Caco-2 (cell line): Measurements from ENCODE around the gene LCE3B. TPM values are rescaled to one million over a fixed set of nuclear protein-coding genes. Genes with fewer than 3 reads are reported as not detected.

ENCODE experiments used
- BruUV-seq: library from RNA; stranded (reverse); fragments of 400-500 nt; replicated peaks from 2 replicates; lab custom pipeline; 2021; lab: Mats Ljungman, UMichigan
- CTCF ChIA-PET: fragments of 300-600 bp; sonication (Branson Sonifier 250); formaldehyde crosslinking; loops from one replicate; lab custom pipeline; 2022; ENCODE audit warnings: antibody characterized with exemption; lab: Charles Lee
- POLR2A ChIA-PET: fragments of 300-600 bp; sonication (Branson Sonifier 250); formaldehyde crosslinking; loops from one replicate; lab custom pipeline; 2022; ENCODE audit warnings: antibody characterized with exemption; lab: Charles Lee
- DNase-seq, 2 experiments: peaks; one replicate each; pipeline versions ENCODE4 v3.0.0 to v3.0.0-alpha.2; 2020 to 2022
- H3K27me3 ChIP-seq: replicated peaks from 2 replicates; pipeline ENCODE4 v1.6.0; 2011; ENCODE audit warnings: low read length; ENCODE audit not compliant: control insufficient read depth, insufficient read depth
- H3K36me3 ChIP-seq: 2 replicates; pipeline ENCODE4 v1.5.1; 2011; ENCODE audit warnings: low read length; ENCODE audit not compliant: control insufficient read depth, insufficient read depth
- H3K4me1 ChIP-seq: fragments of 250-450 bp; sonication (Bioruptor Pico); 2 replicates; pipeline ENCODE4 v1.5.1; 2020; ENCODE audit warnings: mild to moderate bottlenecking
- H3K4me3 ChIP-seq: 2 replicates; pipeline ENCODE4 v1.5.1; 2011; ENCODE audit warnings: low read depth, mild to moderate bottlenecking, control low read depth, low read length
- H3K9me3 ChIP-seq: fragments of 250-450 bp; sonication (Bioruptor Pico); 2 replicates; pipeline ENCODE4 v1.5.1; 2020; ENCODE audit warnings: mild to moderate bottlenecking, moderate library complexity
- H3K27ac Mint-ChIP-seq: one replicate; pipeline ENCODE4 v1.8.0; 2022; ENCODE audit warnings: mixed read lengths; ENCODE audit not compliant: unreplicated experiment
- H3K27me3 Mint-ChIP-seq: one replicate; pipeline ENCODE4 v1.8.0; 2022; ENCODE audit warnings: mixed read lengths; ENCODE audit not compliant: insufficient read depth, unreplicated experiment
- H3K36me3 Mint-ChIP-seq: one replicate; pipeline ENCODE4 v1.8.0; 2022; ENCODE audit warnings: mild to moderate bottlenecking, mixed read lengths; ENCODE audit not compliant: insufficient read depth, unreplicated experiment
- H3K4me1 Mint-ChIP-seq: one replicate; pipeline ENCODE4 v1.8.0; 2022; ENCODE audit warnings: low read depth, mixed read lengths; ENCODE audit not compliant: unreplicated experiment
- H3K4me3 Mint-ChIP-seq: one replicate; pipeline ENCODE4 v1.8.0; 2022; ENCODE audit warnings: mild to moderate bottlenecking, moderate library complexity, mixed read lengths; ENCODE audit not compliant: unreplicated experiment
- H3K9me3 Mint-ChIP-seq: one replicate; pipeline ENCODE4 v1.8.0; 2022; ENCODE audit warnings: mixed read lengths; ENCODE audit not compliant: unreplicated experiment
- CTCF ChIP-seq, 2 experiments: fragments of 200-600 bp in 1 of 2; IDR thresholded peaks; 1 replicate in 1 of 2; 2 replicates in 1 of 2; pipeline versions ENCODE4 v1.5.1 to v1.8.0; 2011 to 2022; ENCODE audit warnings: antibody characterized with exemption in 1 of 2, control low read depth in 1 of 2, inconsistent platforms in 1 of 2, low read depth in 1 of 2, low read length in 1 of 2, mild to moderate bottlenecking in 1 of 2, moderate library complexity in 1 of 2; ENCODE audit not compliant: insufficient read depth in 1 of 2, severe bottlenecking in 1 of 2, unreplicated experiment in 1 of 2
- intact Hi-C: fragments of 100-400 bp; cut with micrococcal nuclease; formaldehyde crosslinking; loops from one replicate; pipeline ENCODE4 v1.10.0; 2022; ENCODE audit not compliant: unreplicated experiment
- total RNA-seq: library from RNA; stranded (reverse); gene quantifications from 2 replicates; pipeline ENCODE4 v1.2.3, GENCODE V29; 2022

Gene LCE3B
- total RNA-seq, 1 experiment from 2014 or later: not detected

- Histone ChIP-seq H3K4me1 (no peaks in the 10 kb centered on the region), H3K27me3 (no peaks in the 10 kb centered on the region; the same call in none of the 2 replicates), H3K9me3 (no peaks in the 10 kb centered on the region), H3K4me3 (no peak overlapping the region), H3K36me3 (no peaks in the 10 kb centered on the region)
- intact Hi-C loops: loop anchor here (10.0 kb wide), 1 partner anchor 267 kb away; no protein-coding TSS in a partner anchor
- no peaks in the 10 kb centered on the region for H3K9me3 Mint-ChIP-seq
- no peaks in the 10 kb centered on the region for H3K4me1 Mint-ChIP-seq
- H3K27me3 Mint-ChIP-seq: peaks cover 8% of the 10 kb centered on the region
- ChIA-PET CTCF (no interaction called here), POLR2A (no interaction called here)
- no peak for TF ChIP-seq CTCF (IDR thresholded peaks at IDR 0.05; ENCODE audit: insufficient read depth in 1 of 2, low read depth in 1 of 2, low read length in 1 of 2, severe bottlenecking in 1 of 2, unreplicated experiment in 1 of 2)
- H3K36me3 Mint-ChIP-seq: no peaks in the 10 kb centered on the region
- no peak overlapping the region for H3K4me3 Mint-ChIP-seq
- BruUV-seq: no TSS peak
- no peak overlapping the region for H3K27ac Mint-ChIP-seq
- no peak for DNase-seq
These were observed 44.1 kb downstream of the LCE3B start for GRCh38 chr1:152657677-152658076.

GRCh38 chr1:152658649-152659048 lies 45.0 kb downstream of the LCE3B start:
- no peak for TF ChIP-seq CTCF (IDR thresholded peaks at IDR 0.05; ENCODE audit: insufficient read depth in 1 of 2, low read depth in 1 of 2, low read length in 1 of 2, severe bottlenecking in 1 of 2, unreplicated experiment in 1 of 2)
- H3K9me3 ChIP-seq: no peaks in the 10 kb centered on the region
- H3K4me3 ChIP-seq: no peak overlapping the region
- CTCF ChIA-PET: no interaction called here
- Mint-ChIP-seq H3K4me1 (no peaks in the 10 kb centered on the region), H3K9me3 (no peaks in the 10 kb centered on the region), H3K27me3 (peaks cover 6% of the 10 kb centered on the region), H3K4me3 (no peak overlapping the region), H3K27ac (no peak overlapping the region), H3K36me3 (no peaks in the 10 kb centered on the region)
- intact Hi-C loops: loop anchor here (10.0 kb wide), 1 partner anchor 266 kb away; no protein-coding TSS in a partner anchor
- peaks cover 1% of the 10 kb centered on the region for H3K27me3 ChIP-seq
- POLR2A ChIA-PET: no interaction called here
- no peaks in the 10 kb centered on the region for H3K4me1 ChIP-seq
- no peak for DNase-seq
- no TSS peak for BruUV-seq
- H3K36me3 ChIP-seq: no peaks in the 10 kb centered on the region

DNA sequence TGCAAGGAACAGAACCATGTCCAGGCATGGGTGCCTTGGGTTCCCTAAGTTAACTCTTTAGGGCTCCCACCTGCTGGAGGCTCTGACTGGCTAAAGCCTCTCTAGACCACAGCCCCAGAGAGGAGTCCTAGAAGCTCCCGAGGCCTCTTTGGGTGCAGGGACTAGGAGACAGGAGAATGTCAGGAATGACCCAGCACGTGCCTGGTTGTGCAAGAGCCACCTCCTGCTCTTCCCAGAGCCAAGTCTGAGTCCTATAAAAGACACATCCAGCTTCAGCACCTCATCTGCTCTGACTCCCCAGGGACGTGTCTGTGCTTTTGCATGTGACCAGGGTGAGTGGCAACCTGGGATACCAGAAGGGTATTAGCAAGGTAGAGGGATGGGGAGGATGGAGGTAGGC lies 49.5 kb downstream of the LCE3B start, which contains the start of gene LCE2D:
Gene LCE2D, plus strand, starts transcription at position 283 of the 400 bp plus-strand sequence. CDS start 726 bp downstream, outside the sequence.
- Mint-ChIP-seq H3K27ac (no peak within 1 kb of the TSS), H3K4me1 (no peaks in the 10 kb centered on the region), H3K9me3 (no peaks in the 10 kb centered on the region), H3K4me3 (no peak within 1 kb of the TSS), H3K27me3 (peaks cover 11% of the 10 kb centered on the region), H3K36me3 (no peaks in the 10 kb centered on the region)
- no peaks in the 10 kb centered on the region for H3K9me3 ChIP-seq
- ChIA-PET POLR2A (no interaction called here), CTCF (no interaction called here)
- H3K36me3 ChIP-seq: no peaks in the 10 kb centered on the region
- BruUV-seq: no TSS peak
- H3K27me3 ChIP-seq: peaks cover 1% of the 10 kb centered on the region; the same call in 1 of the 2 replicates
- no peaks in the 10 kb centered on the region for H3K4me1 ChIP-seq
- TF ChIP-seq CTCF (IDR thresholded peaks at IDR 0.05; ENCODE audit: insufficient read depth in 1 of 2, low read depth in 1 of 2, low read length in 1 of 2, severe bottlenecking in 1 of 2, unreplicated experiment in 1 of 2): no peak
- H3K4me3 ChIP-seq: no peak within 1 kb of the TSS
- no peak for DNase-seq
- intact Hi-C loops: no loop called here

Other genes with a start within 250 kb of the LCE3B start
- not detected in 2 replicates for gene CRNN, start 199.5 kb upstream of the LCE3B start, total RNA-seq
- not detected in 2 replicates for gene LCE5A, start 103.0 kb upstream of the LCE3B start, total RNA-seq
- gene CRCT1, start 99.3 kb upstream of the LCE3B start, total RNA-seq: not detected in 2 replicates
- gene LCE3E, start 47.0 kb upstream of the LCE3B start, total RNA-seq: not detected in 2 replicates
- gene LCE3D, start 33.3 kb upstream of the LCE3B start, total RNA-seq: not detected in 2 replicates
- not detected in 2 replicates for gene LCE3C, start 13.6 kb upstream of the LCE3B start, total RNA-seq
- gene LCE3A, start 9.3 kb downstream of the LCE3B start, total RNA-seq: not detected in 2 replicates
- not detected in 2 replicates for gene LCE2D, start 49.6 kb downstream of the LCE3B start, total RNA-seq
- gene LCE2C, start 61.5 kb downstream of the LCE3B start, total RNA-seq: not detected in 2 replicates
- gene LCE2B, start 72.3 kb downstream of the LCE3B start, total RNA-seq: not detected in 2 replicates
- not detected in 2 replicates for gene LCE2A, start 84.5 kb downstream of the LCE3B start, total RNA-seq
- not detected in 2 replicates for gene LCE4A, start 94.3 kb downstream of the LCE3B start, total RNA-seq
- not detected in 2 replicates for gene KPRP, start 144.2 kb downstream of the LCE3B start, total RNA-seq
- not detected in 2 replicates for gene LCE1F, start 161.3 kb downstream of the LCE3B start, total RNA-seq
- not detected in 2 replicates for gene LCE1E, start 172.4 kb downstream of the LCE3B start, total RNA-seq
- gene LCE1D, start 182.9 kb downstream of the LCE3B start, total RNA-seq: not detected in 2 replicates
- not detected in 2 replicates for gene LCE1C, start 192.8 kb downstream of the LCE3B start, total RNA-seq
- gene LCE1B, start 198.2 kb downstream of the LCE3B start, total RNA-seq: not detected in 2 replicates
- not detected in 2 replicates for gene LCE1A, start 213.7 kb downstream of the LCE3B start, total RNA-seq
- gene LCE6A, start 229.0 kb downstream of the LCE3B start, total RNA-seq: not detected in 2 replicates
- gene LCE7A, start 246.2 kb downstream of the LCE3B start, total RNA-seq: not detected in 2 replicates